CD14-positive monocyte (primary cell): ENCODE results near the gene RASSF7. TPM values are rescaled to one million over a fixed set of nuclear protein-coding genes. Genes with fewer than 3 reads are reported as not detected.
A peak's percentile ranks its signal among the peaks of the same experiment; 100 is the strongest.

Experiments used
- DNase-seq, 3 donors: peaks; one replicate each; pipeline ENCODE4 v3.0.0-alpha.2; 2011 to 2022
- H2AFZ ChIP-seq: 2 replicates; pipeline ENCODE4 v1.6.0; 2012; ENCODE audit warnings: mild to moderate bottlenecking, low read depth, low read length, inconsistent platforms; ENCODE audit not compliant: insufficient read depth, poor library complexity, severe bottlenecking
- H3K27ac ChIP-seq, 2 donors: 1 replicate in 1 of 2; 2 replicates in 1 of 2; pipeline ENCODE4 v1.5.1; 2012 to 2013; ENCODE audit warnings: low read length in 2 of 2, control low read depth in 1 of 2, inconsistent platforms in 1 of 2, low read depth in 1 of 2, mild to moderate bottlenecking in 1 of 2
- H3K27me3 ChIP-seq, 2 donors: one replicate each; pipeline versions ENCODE4 v1.6.0 to v1.6.1; 2011 to 2013; ENCODE audit warnings: low read length in 2 of 2; ENCODE audit not compliant: control insufficient read depth in 2 of 2, insufficient read depth in 2 of 2
- H3K36me3 ChIP-seq, 2 donors: replicated peaks in 1 of 2; 1 replicate in 1 of 2; 2 replicates in 1 of 2; pipeline versions ENCODE4 v1.5.1 to v1.6.1; 2012 to 2013; ENCODE audit warnings: low read length in 2 of 2, control low read depth in 1 of 2, inconsistent platforms in 1 of 2, mild to moderate bottlenecking in 1 of 2; ENCODE audit not compliant: insufficient read depth in 2 of 2, control insufficient read depth in 1 of 2
- H3K4me1 ChIP-seq, 2 donors: 1 replicate in 1 of 2; 2 replicates in 1 of 2; pipeline versions ENCODE4 v1.5.1 to v1.6.1; 2012 to 2013; ENCODE audit warnings: low read length in 2 of 2, control low read depth in 1 of 2, inconsistent platforms in 1 of 2, mild to moderate bottlenecking in 1 of 2, moderate library complexity in 1 of 2; ENCODE audit not compliant: insufficient read depth in 2 of 2, control insufficient read depth in 1 of 2
- H3K4me2 ChIP-seq: replicated peaks from 2 replicates; pipeline ENCODE3; 2012; ENCODE audit warnings: low read length, moderate library complexity, mild to moderate bottlenecking; ENCODE audit not compliant: poor library complexity, severe bottlenecking; ENCODE audit errors: extremely low read depth
- H3K4me3 ChIP-seq, 3 experiments: fragments of 200-600 bp in 1 of 3; sonication (generic) in 1 of 3; replicated peaks in 1 of 3; 1 replicate in 2 of 3; 2 replicates in 1 of 3; pipeline ENCODE4 v1.5.1; 2011 to 2013; ENCODE audit warnings: low read length in 3 of 3, mild to moderate bottlenecking in 3 of 3, control low read depth in 2 of 3, low read depth in 2 of 3, inconsistent platforms in 1 of 3, moderate library complexity in 1 of 3
- H3K79me2 ChIP-seq: 2 replicates; pipeline ENCODE4 v1.6.0; 2012; ENCODE audit warnings: mild to moderate bottlenecking, control low read depth, inconsistent platforms, low read length, moderate library complexity; ENCODE audit not compliant: insufficient read depth
- H3K9ac ChIP-seq: 2 replicates; pipeline ENCODE4 v1.6.0; 2017; ENCODE audit warnings: low read length, mild to moderate bottlenecking; ENCODE audit not compliant: insufficient read depth, poor library complexity, severe bottlenecking
- H3K9me3 ChIP-seq, 2 donors: replicated peaks in 1 of 2; 1 replicate in 1 of 2; 2 replicates in 1 of 2; pipeline versions ENCODE4 v1.5.1 to v1.6.1; 2012 to 2013; ENCODE audit warnings: low read length in 2 of 2, control low read depth in 1 of 2; ENCODE audit not compliant: control insufficient read depth in 1 of 2, insufficient read depth in 1 of 2
- H4K20me1 ChIP-seq: 2 replicates; pipeline ENCODE4 v1.6.0; 2012; ENCODE audit warnings: mild to moderate bottlenecking, low read length, control low read depth, moderate library complexity; ENCODE audit not compliant: insufficient read depth
- H3K27ac Mint-ChIP-seq, 7 donors: one replicate each; pipeline ENCODE4 v1.8.0; 2020; ENCODE audit warnings: mild to moderate bottlenecking in 7 of 7, mixed read lengths in 7 of 7, moderate library complexity in 6 of 7, inconsistent platforms in 2 of 7
- H3K27me3 Mint-ChIP-seq, 3 donors: one replicate each; pipeline ENCODE4 v1.8.0; 2021 to 2022; ENCODE audit warnings: low read depth in 3 of 3, mild to moderate bottlenecking in 3 of 3, mixed read lengths in 3 of 3, moderate library complexity in 3 of 3, inconsistent platforms in 1 of 3
- H3K36me3 Mint-ChIP-seq, 2 donors: one replicate each; pipeline ENCODE4 v1.8.0; 2020; ENCODE audit warnings: mixed read lengths in 2 of 2, inconsistent platforms in 1 of 2, mild to moderate bottlenecking in 1 of 2
- H3K4me1 Mint-ChIP-seq: one replicate; pipeline ENCODE4 v1.8.0; 2020; ENCODE audit warnings: mild to moderate bottlenecking, mixed read lengths
- H3K4me3 Mint-ChIP-seq, 2 donors: one replicate each; pipeline ENCODE4 v1.8.0; 2020; ENCODE audit warnings: mild to moderate bottlenecking in 2 of 2, mixed read lengths in 2 of 2, moderate library complexity in 1 of 2
- H3K9me3 Mint-ChIP-seq, 7 donors: one replicate each; pipeline ENCODE4 v1.8.0; 2020 to 2022; ENCODE audit warnings: mixed read lengths in 7 of 7, mild to moderate bottlenecking in 6 of 7, moderate library complexity in 6 of 7, inconsistent platforms in 2 of 7
- CTCF ChIP-seq: fragments of 200-600 bp; IDR thresholded peaks from one replicate; pipeline ENCODE4 v1.8.0; 2022; ENCODE audit warnings: antibody characterized with exemption, mild to moderate bottlenecking
- WGBS: methylation state at CpG from one replicate; pipeline ENCODE4 v1.1.5; 2013; ENCODE audit warnings: missing lambda C conversion rate; ENCODE audit not compliant: insufficient coverage; 5-methylcytosine and 5-hydroxymethylcytosine counted together
- intact Hi-C, 2 donors: fragments of 100-400 bp; cut with micrococcal nuclease; formaldehyde crosslinking; loops; one replicate each; pipeline versions ENCODE4 v1.15.0 to v1.15.1; 2023
- polyA plus RNA-seq, 3 donors: library from polyadenylated mRNA; depleted of rRNA in 1 of 3; unstranded in 2 of 3; stranded (reverse) in 1 of 3; fragments of 300-500 nt in 2 of 3; fragments of >200 nt in 1 of 3; fragmentation: Illumina TruSeq in 2 of 3; gene quantifications; 1 replicate in 2 of 3; 2 replicates in 1 of 3; pipeline ENCODE4 v1.2.3, GENCODE V29; 2012 to 2021

RASSF7 gene
- polyA plus RNA-seq, 3 donors = 10.0 to 26.5 (median 12.4) TPM

DNA sequence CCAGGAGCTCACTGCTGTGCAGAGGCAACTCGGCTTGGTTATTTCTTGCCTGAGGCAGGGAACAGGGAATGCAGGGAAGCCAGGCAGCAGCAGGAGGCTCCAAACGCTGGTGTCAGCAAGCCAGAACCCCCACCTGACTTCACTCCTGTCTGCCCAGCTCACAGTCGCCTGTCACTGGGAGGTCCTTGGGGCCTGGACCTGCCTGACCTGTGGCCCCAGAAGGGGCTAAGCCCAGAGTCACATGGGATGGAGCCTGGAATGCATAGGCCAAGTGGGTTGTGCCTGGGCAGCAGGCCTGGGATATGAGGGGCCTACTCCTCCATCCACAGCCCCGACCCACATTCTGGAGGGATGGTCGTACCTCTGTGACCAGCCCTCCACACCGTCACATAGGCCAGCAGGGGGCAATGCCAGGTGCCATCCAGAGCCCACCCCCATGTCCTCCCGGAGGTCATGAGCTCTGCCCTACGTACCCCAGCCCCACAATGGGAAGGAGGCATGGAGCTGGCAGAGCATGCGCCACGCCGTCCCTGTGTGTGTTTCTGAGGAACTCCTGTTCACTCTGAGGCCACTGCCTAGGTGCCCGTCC lies 5.2 kb downstream of the RASSF7 start:
- no peak overlapping the region for H3K4me3 Mint-ChIP-seq
- Histone ChIP-seq H3K9ac (no peak overlapping the region), H3K79me2 (peaks cover 3% of the 10 kb centered on the region), H2AFZ (no peak overlapping the region), H3K27me3 (peaks cover 0 to 24% of the 10 kb centered on the region in 2 donors), H3K27ac (no peak overlapping the region), H3K4me2 (no peak overlapping the region), H3K4me1 (peaks cover 15 to 36% of the 10 kb centered on the region in 2 donors), H4K20me1 (peaks cover 20% of the 10 kb centered on the region), H3K36me3 (peaks cover 0 to 11% of the 10 kb centered on the region in 2 donors), H3K9me3 (no peaks in the 10 kb centered on the region), H3K4me3 (no peak overlapping the region)
- no peak overlapping the region for H3K27ac Mint-ChIP-seq
- no peak for TF ChIP-seq CTCF
- WGBS = 83% methylated on average over 7 of the region's 12 CpGs
- intact Hi-C loops = no loop called here
- H3K4me1 Mint-ChIP-seq = peaks cover 14% of the 10 kb centered on the region
- peaks cover 14 to 35% (median 34%) of the 10 kb centered on the region in 3 donors for H3K27me3 Mint-ChIP-seq
- peaks cover 5 to 12% of the 10 kb centered on the region in 2 donors for H3K36me3 Mint-ChIP-seq
- DNase-seq = no peak
- H3K9me3 Mint-ChIP-seq = peaks cover 0 to 13% (median 0%) of the 10 kb centered on the region in 7 donors

- no peak for TF ChIP-seq CTCF
- Histone ChIP-seq H3K27ac (no peak overlapping the region), H4K20me1 (peaks cover 15% of the 10 kb centered on the region), H3K36me3 (peaks cover 0 to 11% of the 10 kb centered on the region in 2 donors), H3K79me2 (no peaks in the 10 kb centered on the region), H2AFZ (no peak overlapping the region), H3K27me3 (peaks cover 0 to 30% of the 10 kb centered on the region in 2 donors), H3K9me3 (no peaks in the 10 kb centered on the region), H3K9ac (no peak overlapping the region), H3K4me2 (no peak overlapping the region), H3K4me3 (no peak overlapping the region), H3K4me1 (peaks cover 9 to 25% of the 10 kb centered on the region in 2 donors)
- peaks cover 0 to 13% (median 0%) of the 10 kb centered on the region in 7 donors for H3K9me3 Mint-ChIP-seq
- peaks cover 15 to 43% (median 40%) of the 10 kb centered on the region in 3 donors for H3K27me3 Mint-ChIP-seq
- DNase-seq = no peak
- intact Hi-C loops = no loop called here
- H3K27ac Mint-ChIP-seq = no peak overlapping the region
- H3K36me3 Mint-ChIP-seq = peaks cover 5 to 12% of the 10 kb centered on the region in 2 donors
- H3K4me1 Mint-ChIP-seq = peaks cover 8% of the 10 kb centered on the region
- peak overlapping the region in 1 of 2 donors; percentile 85 for H3K4me3 Mint-ChIP-seq
- WGBS = 92% methylated on average over 18 of the region's 18 CpGs
Observed at GRCh38 chr11:567011-567628, 6.3 kb downstream of the RASSF7 start.
